Mesenchymal stem cell (in vitro differentiated cells and primary cell): ENCODE measurements around the gene SMARCA4.

Source experiments
- DNase-seq: peaks from one replicate; pipeline ENCODE4 v3.0.0-alpha.2; 2013
- H2AFZ ChIP-seq: one replicate; pipeline ENCODE4 v1.6.1; 2013; ENCODE audit warnings: low read depth, mild to moderate bottlenecking, control low read depth, inconsistent platforms, low read length, moderate library complexity
- H2AK5ac ChIP-seq: 2 replicates; pipeline ENCODE4 v1.6.1; 2013; ENCODE audit warnings: low read length, moderate library complexity, mild to moderate bottlenecking, inconsistent platforms; ENCODE audit not compliant: severe bottlenecking
- H2BK120ac ChIP-seq: one replicate; pipeline ENCODE4 v1.6.1; 2013; ENCODE audit warnings: low read depth, mild to moderate bottlenecking, inconsistent platforms, low read length, moderate library complexity
- H2BK12ac ChIP-seq, 2 experiments: one replicate each; pipeline ENCODE4 v1.6.1; 2013; ENCODE audit warnings: inconsistent platforms in 2 of 2, low read length in 2 of 2, mild to moderate bottlenecking in 2 of 2, moderate library complexity in 2 of 2, control low read depth in 1 of 2
- H2BK15ac ChIP-seq: one replicate; pipeline ENCODE4 v1.6.1; 2013; ENCODE audit warnings: mild to moderate bottlenecking, low read depth, inconsistent platforms; ENCODE audit not compliant: poor library complexity, severe bottlenecking
- H2BK5ac ChIP-seq: 2 replicates; pipeline ENCODE4 v1.6.1; 2013; ENCODE audit warnings: low read depth, mild to moderate bottlenecking, low read length, control low read depth, inconsistent platforms; ENCODE audit not compliant: poor library complexity, severe bottlenecking
- H3K14ac ChIP-seq, 2 experiments: one replicate each; pipeline ENCODE4 v1.6.1; 2013; ENCODE audit warnings: inconsistent platforms in 2 of 2, low read length in 2 of 2, control low read depth in 1 of 2, mild to moderate bottlenecking in 1 of 2, moderate library complexity in 1 of 2
- H3K18ac ChIP-seq, 2 experiments: one replicate each; pipeline ENCODE4 v1.6.1; 2013; ENCODE audit warnings: inconsistent platforms in 2 of 2, low read length in 2 of 2, control low read depth in 1 of 2, low read depth in 1 of 2, mild to moderate bottlenecking in 1 of 2
- H3K23ac ChIP-seq, 2 experiments: one replicate each; pipeline ENCODE4 v1.6.1; 2013; ENCODE audit warnings: inconsistent platforms in 2 of 2, low read length in 2 of 2, mild to moderate bottlenecking in 2 of 2, moderate library complexity in 2 of 2, control low read depth in 1 of 2
- H3K27ac ChIP-seq: 2 replicates; pipeline ENCODE4 v1.5.1; 2013; ENCODE audit warnings: mild to moderate bottlenecking, moderate library complexity, low read length, control low read depth, inconsistent platforms; ENCODE audit not compliant: poor library complexity, severe bottlenecking
- H3K27me3 ChIP-seq, 2 experiments: 2 replicates each; pipeline versions ENCODE4 v1.6.1 to v1.7.0; 2013; ENCODE audit warnings: low read length in 2 of 2, mild to moderate bottlenecking in 2 of 2, moderate library complexity in 2 of 2, control low read depth in 1 of 2, inconsistent platforms in 1 of 2; ENCODE audit not compliant: control insufficient read depth in 1 of 2, insufficient read depth in 1 of 2
- H3K36me3 ChIP-seq, 2 experiments: 2 replicates each; pipeline versions ENCODE4 v1.6.1 to v1.7.0; 2013; ENCODE audit warnings: low read length in 2 of 2, control low read depth in 1 of 2, inconsistent platforms in 1 of 2, low read depth in 1 of 2, mild to moderate bottlenecking in 1 of 2; ENCODE audit not compliant: insufficient read depth in 2 of 2, control insufficient read depth in 1 of 2
- H3K4ac ChIP-seq, 2 experiments: one replicate each; pipeline ENCODE4 v1.6.1; 2013; ENCODE audit warnings: inconsistent platforms in 2 of 2, low read length in 2 of 2, mild to moderate bottlenecking in 2 of 2, moderate library complexity in 2 of 2, control low read depth in 1 of 2, low read depth in 1 of 2
- H3K4me1 ChIP-seq: 2 replicates; pipeline ENCODE4 v1.6.1; 2013; ENCODE audit warnings: low read depth, low read length, control low read depth; ENCODE audit not compliant: control insufficient read depth, insufficient read depth
- H3K4me2 ChIP-seq: 2 replicates; pipeline ENCODE4 v1.6.1; 2013; ENCODE audit warnings: low read length, mild to moderate bottlenecking, inconsistent platforms; ENCODE audit not compliant: poor library complexity, severe bottlenecking
- H3K4me3 ChIP-seq, 2 experiments: 2 replicates each; pipeline versions ENCODE4 v1.5.1 to v1.7.0; 2013; ENCODE audit warnings: low read length in 2 of 2, mild to moderate bottlenecking in 2 of 2, control low read depth in 1 of 2, low read depth in 1 of 2; ENCODE audit not compliant: insufficient read depth in 1 of 2
- H3K79me1 ChIP-seq: replicated peaks from 2 replicates; pipeline ENCODE4 v1.6.1; 2013; ENCODE audit warnings: mild to moderate bottlenecking, control low read depth, low read length, inconsistent platforms; ENCODE audit not compliant: poor library complexity, severe bottlenecking
- H3K9ac ChIP-seq: 2 replicates; pipeline ENCODE4 v1.7.0; 2013; ENCODE audit warnings: mild to moderate bottlenecking, low read length, moderate library complexity
- H3K9me3 ChIP-seq: 2 replicates; pipeline ENCODE4 v1.7.0; 2013; ENCODE audit warnings: mild to moderate bottlenecking, low read length; ENCODE audit not compliant: control insufficient read depth
- H4K8ac ChIP-seq: one replicate; pipeline ENCODE4 v1.6.1; 2013; ENCODE audit warnings: inconsistent platforms, mild to moderate bottlenecking, low read length, moderate library complexity
- H4K91ac ChIP-seq: one replicate; pipeline ENCODE4 v1.6.1; 2013; ENCODE audit warnings: mild to moderate bottlenecking, low read length, inconsistent platforms
- WGBS: methylation state at CpG from one replicate; pipeline ENCODE4 v1.1.7; 2013; ENCODE audit warnings: mixed read lengths; 5-methylcytosine and 5-hydroxymethylcytosine counted together

The SMARCA4 gene

GRCh38 chr19:10998045-10998533, 37.3 kb downstream of the SMARCA4 start:
- H3K14ac ChIP-seq: no peak overlapping the region
- H2BK15ac ChIP-seq: no peak overlapping the region
- no peak overlapping the region for H2BK120ac ChIP-seq
- H3K9ac ChIP-seq: peak overlapping the region; percentile 18
- no peak overlapping the region for H2BK5ac ChIP-seq
- H3K36me3 ChIP-seq: peaks cover 75 to 81% of the 10 kb centered on the region in 2 experiments
- DNase-seq: peak; percentile 10
- no peak overlapping the region for H3K27ac ChIP-seq
- peaks cover 31% of the 10 kb centered on the region for H3K79me1 ChIP-seq
- no peak overlapping the region for H3K4me2 ChIP-seq
- no peak overlapping the region for H4K91ac ChIP-seq
- 89% methylated on average over 6 of the region's 6 CpGs for WGBS
- H3K27me3 ChIP-seq: no peaks in the 10 kb centered on the region
- H2AFZ ChIP-seq: no peak overlapping the region
- H3K18ac ChIP-seq: no peak overlapping the region
- H2BK12ac ChIP-seq: no peak overlapping the region
- H3K9me3 ChIP-seq: no peaks in the 10 kb centered on the region
- no peaks in the 10 kb centered on the region for H3K4me1 ChIP-seq
- H2AK5ac ChIP-seq: no peak overlapping the region
- no peak overlapping the region for H3K4ac ChIP-seq
- H4K8ac ChIP-seq: no peak overlapping the region
- H3K4me3 ChIP-seq: no peak overlapping the region
- H3K23ac ChIP-seq: no peak overlapping the region

GRCh38 chr19:10998666-10999065, 37.8 kb downstream of the SMARCA4 start:
- DNase-seq: no peak
- no peak overlapping the region for H3K27ac ChIP-seq
- H2BK120ac ChIP-seq: no peak overlapping the region
- no peak overlapping the region for H4K91ac ChIP-seq
- H2AK5ac ChIP-seq: no peak overlapping the region
- no peak overlapping the region for H2BK5ac ChIP-seq
- peaks cover 34% of the 10 kb centered on the region for H3K79me1 ChIP-seq
- H3K9ac ChIP-seq: peak overlapping the region; percentile 18
- H3K36me3 ChIP-seq: peaks cover 77 to 83% of the 10 kb centered on the region in 2 experiments
- H2BK12ac ChIP-seq: no peak overlapping the region
- no peaks in the 10 kb centered on the region for H3K27me3 ChIP-seq
- no peaks in the 10 kb centered on the region for H3K9me3 ChIP-seq
- H2BK15ac ChIP-seq: no peak overlapping the region
- H4K8ac ChIP-seq: no peak overlapping the region
- no peak overlapping the region for H3K4me2 ChIP-seq
- H3K23ac ChIP-seq: no peak overlapping the region
- H3K14ac ChIP-seq: no peak overlapping the region
- no peak overlapping the region for H3K18ac ChIP-seq
- H2AFZ ChIP-seq: no peak overlapping the region
- no peaks in the 10 kb centered on the region for H3K4me1 ChIP-seq
- 97% methylated on average over 7 of the region's 7 CpGs for WGBS
- no peak overlapping the region for H3K4ac ChIP-seq
- no peak overlapping the region for H3K4me3 ChIP-seq

- Histone ChIP-seq H3K27me3 (no peaks in the 10 kb centered on the region), H3K27ac (no peak overlapping the region), H3K4ac (no peak overlapping the region), H4K8ac (no peak overlapping the region), H3K4me3 (no peak overlapping the region), H3K9ac (no peak overlapping the region), H2BK120ac (no peak overlapping the region), H2AFZ (no peak overlapping the region), H2BK12ac (no peak overlapping the region), H3K14ac (no peak overlapping the region), H3K4me1 (no peaks in the 10 kb centered on the region), H3K4me2 (no peak overlapping the region), H3K9me3 (no peaks in the 10 kb centered on the region), H2AK5ac (no peak overlapping the region), H3K18ac (no peak overlapping the region), H3K79me1 (peaks cover 26% of the 10 kb centered on the region), H2BK5ac (no peak overlapping the region), H2BK15ac (no peak overlapping the region), H3K23ac (no peak overlapping the region), H3K36me3 (peaks cover 66 to 71% of the 10 kb centered on the region in 2 experiments), H4K91ac (no peak overlapping the region)
- no peak for DNase-seq
- 100% methylated on average over 5 of the region's 5 CpGs for WGBS
These were observed 44.7 kb downstream of the SMARCA4 start for GRCh38 chr19:11005521-11005920.

- 100% methylated on average over 3 of the region's 5 CpGs for WGBS
- Histone ChIP-seq H3K4me3 (no peak overlapping the region), H2BK15ac (no peak overlapping the region), H4K91ac (no peak overlapping the region), H3K27me3 (no peaks in the 10 kb centered on the region), H3K4ac (no peak overlapping the region), H3K14ac (no peak overlapping the region), H3K79me1 (peaks cover 31% of the 10 kb centered on the region), H2BK120ac (no peak overlapping the region), H3K18ac (no peak overlapping the region), H2AFZ (no peak overlapping the region), H3K9ac (no peak overlapping the region), H4K8ac (no peak overlapping the region), H3K4me1 (no peaks in the 10 kb centered on the region), H2BK5ac (no peak overlapping the region), H3K27ac (no peak overlapping the region), H3K36me3 (peaks cover 73 to 74% of the 10 kb centered on the region in 2 experiments), H2AK5ac (no peak overlapping the region), H3K9me3 (no peaks in the 10 kb centered on the region), H2BK12ac (no peak overlapping the region), H3K4me2 (no peak overlapping the region), H3K23ac (no peak overlapping the region)
- no peak for DNase-seq
These were observed 46.6 kb downstream of the SMARCA4 start for GRCh38 chr19:11007385-11007784.
